H1 (cell line): ENCODE measurements around the gene GHRL. TPM values are rescaled to one million over a fixed set of nuclear protein-coding genes. Genes with fewer than 3 reads are reported as not detected.

ENCODE experiments used
- CTCF ChIA-PET: fragments of 300-600 bp; sonication (Branson Sonifier 250); formaldehyde crosslinking; loops from one replicate; lab custom pipeline; 2021; ENCODE audit not compliant: partially characterized antibody; lab: Charles Lee
- POLR2A ChIA-PET: fragments of 300-600 bp; sonication (Branson Sonifier 250); formaldehyde crosslinking; loops from one replicate; lab custom pipeline; 2021; ENCODE audit warnings: inconsistent platforms; ENCODE audit not compliant: partially characterized antibody; lab: Charles Lee
- DNase-seq, 2 experiments: peaks; one replicate each; pipeline versions ENCODE4 v3.0.0 to v3.0.0-alpha.2; 2010 to 2022; ENCODE audit warnings: low spot score in 2 of 2, low read depth in 1 of 2, mixed read lengths in 1 of 2
- FAIRE-seq: peaks from 2 replicates; lab custom pipeline; 2011; peaks lifted over from hg19 to GRCh38; lab: Jason Lieb, UNC
- H2AFZ ChIP-seq: 2 replicates; pipeline ENCODE4 v1.8.1; 2012; ENCODE audit warnings: low read length, inconsistent platforms
- H2AK5ac ChIP-seq: 2 replicates; pipeline ENCODE4 v1.6.1; 2013; ENCODE audit warnings: low read depth, low read length
- H2BK120ac ChIP-seq: replicated peaks from 2 replicates; pipeline ENCODE3; 2013; ENCODE audit warnings: low read depth, low read length, inconsistent platforms
- H2BK12ac ChIP-seq: 2 replicates; pipeline ENCODE4 v1.6.1; 2013; ENCODE audit warnings: low read depth, low read length
- H2BK15ac ChIP-seq: 2 replicates; pipeline ENCODE4 v1.6.1; 2013; ENCODE audit warnings: low read length
- H2BK20ac ChIP-seq: 2 replicates; pipeline ENCODE4 v1.6.1; 2013; ENCODE audit warnings: low read length
- H2BK5ac ChIP-seq: 2 replicates; pipeline ENCODE4 v1.6.1; 2013; ENCODE audit warnings: low read depth, low read length
- H3K14ac ChIP-seq: 2 replicates; pipeline ENCODE4 v1.6.1; 2013; ENCODE audit warnings: inconsistent platforms; ENCODE audit not compliant: insufficient read length
- H3K18ac ChIP-seq: 2 replicates; pipeline ENCODE4 v1.6.1; 2013; ENCODE audit warnings: low read length; ENCODE audit errors: extremely low read depth
- H3K23ac ChIP-seq: 2 replicates; pipeline ENCODE4 v1.6.1; 2013; ENCODE audit warnings: inconsistent platforms; ENCODE audit not compliant: insufficient read length
- H3K23me2 ChIP-seq: 2 replicates; pipeline ENCODE4 v1.6.1; 2013; ENCODE audit warnings: low read depth, low read length
- H3K27ac ChIP-seq: 2 replicates; pipeline ENCODE4 v1.6.1; 2011; ENCODE audit warnings: low read depth, low read length, inconsistent platforms
- H3K27me3 ChIP-seq, 4 experiments: replicated peaks in 1 of 4; 1 replicate in 1 of 4; 2 replicates in 3 of 4; pipeline versions ENCODE4 v1.6.1 to v1.8.1; 2011 to 2013; ENCODE audit warnings: low read length in 3 of 4, mild to moderate bottlenecking in 3 of 4, inconsistent platforms in 2 of 4, mixed read lengths in 2 of 4, moderate library complexity in 1 of 4; ENCODE audit not compliant: control insufficient read depth in 3 of 4, insufficient read depth in 3 of 4; ENCODE audit errors: extremely low read depth in 1 of 4
- H3K36me3 ChIP-seq, 4 experiments: 2 replicates each; pipeline versions ENCODE4 v1.6.1 to v1.8.1; 2011 to 2013; ENCODE audit warnings: mild to moderate bottlenecking in 4 of 4, low read length in 3 of 4, moderate library complexity in 2 of 4, control low read depth in 1 of 4, inconsistent platforms in 1 of 4; ENCODE audit not compliant: insufficient read depth in 4 of 4, control insufficient read depth in 2 of 4
- H3K4ac ChIP-seq: replicated peaks from 2 replicates; pipeline ENCODE3; 2013; ENCODE audit warnings: low read length, low read depth, mixed read lengths, inconsistent platforms; ENCODE audit not compliant: insufficient read length
- H3K4me1 ChIP-seq, 4 experiments: replicated peaks in 1 of 4; 1 replicate in 1 of 4; 2 replicates in 3 of 4; pipeline versions ENCODE4 v1.6.1 to v1.8.1; 2011 to 2013; ENCODE audit warnings: low read length in 3 of 4, inconsistent platforms in 2 of 4, mixed read lengths in 1 of 4; ENCODE audit not compliant: insufficient read depth in 4 of 4, control insufficient read depth in 3 of 4
- H3K4me2 ChIP-seq, 2 experiments: 2 replicates each; pipeline versions ENCODE4 v1.6.1 to v1.8.1; 2011 to 2013; ENCODE audit warnings: low read depth in 2 of 2, low read length in 2 of 2, control low read depth in 1 of 2, inconsistent platforms in 1 of 2, mild to moderate bottlenecking in 1 of 2; ENCODE audit not compliant: insufficient read depth in 1 of 2
- H3K4me3 ChIP-seq, 4 experiments: fragments of 200-600, 300-600 bp in 1 of 4; sonication (generic), shearing (Covaris generic), sonication (Bioruptor Twin) in 1 of 4; 2 replicates each; pipeline versions ENCODE4 v1.5.1 to v1.8.1; 2011 to 2016; ENCODE audit warnings: low read length in 4 of 4, low read depth in 3 of 4, control low read depth in 2 of 4, inconsistent platforms in 2 of 4, mild to moderate bottlenecking in 2 of 4, mixed read lengths in 1 of 4, moderate library complexity in 1 of 4; ENCODE audit not compliant: insufficient read depth in 2 of 4; ENCODE audit errors: extremely low read depth in 1 of 4
- H3K56ac ChIP-seq: replicated peaks from 2 replicates; pipeline ENCODE3; 2013; ENCODE audit warnings: low read depth, mild to moderate bottlenecking, mixed read lengths, low read length, inconsistent platforms; ENCODE audit not compliant: insufficient read length
- H3K79me1 ChIP-seq: 2 replicates; pipeline ENCODE4 v1.6.1; 2013; ENCODE audit warnings: low read depth, low read length, control low read depth
- H3K79me2 ChIP-seq, 2 experiments: 2 replicates each; pipeline versions ENCODE4 v1.6.1 to v1.8.1; 2012 to 2013; ENCODE audit warnings: low read length in 2 of 2, mild to moderate bottlenecking in 2 of 2, inconsistent platforms in 1 of 2; ENCODE audit not compliant: insufficient read depth in 2 of 2, control insufficient read depth in 1 of 2
- H3K9ac ChIP-seq, 4 experiments: replicated peaks in 1 of 4; 1 replicate in 1 of 4; 2 replicates in 3 of 4; pipeline versions ENCODE4 v1.6.1 to v1.8.1; 2011 to 2013; ENCODE audit warnings: low read depth in 3 of 4, low read length in 3 of 4, control low read depth in 2 of 4, mild to moderate bottlenecking in 2 of 4, moderate library complexity in 2 of 4, inconsistent platforms in 1 of 4; ENCODE audit errors: extremely low read depth in 1 of 4
- H3K9me3 ChIP-seq, 2 experiments: 2 replicates each; pipeline versions ENCODE4 v1.6.1 to v1.8.1; 2012 to 2013; ENCODE audit warnings: mild to moderate bottlenecking in 2 of 2, moderate library complexity in 2 of 2, control low read depth in 1 of 2, inconsistent platforms in 1 of 2, low read depth in 1 of 2, low read length in 1 of 2, mixed read lengths in 1 of 2; ENCODE audit not compliant: insufficient read depth in 2 of 2
- H4K20me1 ChIP-seq, 2 experiments: replicated peaks in 1 of 2; 2 replicates each; pipeline versions ENCODE3 to v1.8.1; 2011 to 2013; ENCODE audit warnings: inconsistent platforms in 2 of 2, low read length in 2 of 2, mild to moderate bottlenecking in 1 of 2; ENCODE audit not compliant: insufficient read depth in 2 of 2, control insufficient read depth in 1 of 2
- H4K5ac ChIP-seq: 2 replicates; pipeline ENCODE4 v1.6.1; 2013; ENCODE audit warnings: low read length, low read depth, mixed read lengths, inconsistent platforms; ENCODE audit not compliant: insufficient read length
- H4K8ac ChIP-seq: 2 replicates; pipeline ENCODE4 v1.8.0; 2013; ENCODE audit warnings: mild to moderate bottlenecking, moderate library complexity, low read length, inconsistent platforms; ENCODE audit not compliant: insufficient read depth; ENCODE audit errors: extremely low read depth
- H4K91ac ChIP-seq: replicated peaks from 2 replicates; pipeline ENCODE3; 2013; ENCODE audit warnings: low read length, mixed read lengths, inconsistent platforms; ENCODE audit not compliant: insufficient read length
- CEBPB ChIP-seq: IDR thresholded peaks from 2 replicates; pipeline ENCODE4 v1.6.1; 2012; ENCODE audit warnings: low read depth, low read length
- KDM1A ChIP-seq: fragments of 200-600, 300-600 bp; sonication (generic); IDR thresholded peaks from 2 replicates; pipeline ENCODE4 v1.7.1; 2016; ENCODE audit warnings: mild to moderate bottlenecking, low read length, borderline replicate concordance
- RFX5 ChIP-seq: IDR thresholded peaks from 2 replicates; pipeline ENCODE4 v1.6.1; 2011; ENCODE audit warnings: low read depth, low read length, improper control_type of control experiment, borderline replicate concordance
- ZNF274 ChIP-seq: IDR thresholded peaks from 2 replicates; pipeline ENCODE4 v1.7.0; 2012; ENCODE audit warnings: low read length, borderline replicate concordance; ENCODE audit errors: extremely low read depth
- WGBS, 2 experiments: shearing (Covaris generic) in 1 of 2; methylation state at CpG; one replicate each; pipeline versions ENCODE4 v1.1.6 to v1.1.7; 2013 to 2015; ENCODE audit warnings: low lambda C conversion rate in 2 of 2, mixed read lengths in 2 of 2, inconsistent platforms in 1 of 2, low coverage in 1 of 2, missing lambda C conversion rate in 1 of 2; ENCODE audit not compliant: insufficient replicate concordance in 2 of 2, insufficient coverage in 1 of 2, insufficient read length in 1 of 2; ENCODE audit errors: extremely low coverage in 1 of 2, missing lambda C conversion rate in 1 of 2; 5-methylcytosine and 5-hydroxymethylcytosine counted together
- polyA plus RNA-seq, 7 experiments: library from polyadenylated mRNA; depleted of rRNA in 3 of 7; stranded (reverse) in 5 of 7; unstranded in 2 of 7; fragments of >200 nt in 5 of 7; fragments of 200-250 nt in 2 of 7; gene quantifications; 1 replicate in 5 of 7; 2 replicates in 1 of 7; 4 replicates in 1 of 7; pipeline versions ENCODE4 v1.2.1 to v1.2.3, GENCODE V29; 2011 to 2013; ENCODE audit warnings: missing spikeins in 2 of 7, mixed read lengths in 2 of 7
- total RNA-seq: library from RNA; stranded (reverse); fragmentation: NEBNext Ultra II Directional; extraction: Animal tissue kit (Norgen Biotek cat#: 25700); gene quantifications from 2 replicates; pipeline ENCODE4 v1.2.1, GENCODE V29; 2021

Gene GHRL
- total and polyA plus RNA-seq, 2 of the 8 experiments (the other 6 are each of a cell fraction or from before 2014, with no cell fraction given), result 0.32 to 0.35 TPM

GRCh38 chr3:10253731-10254130, 39.0 kb downstream of the GHRL start:
- DNase-seq, result no peak
- POLR2A ChIA-PET, result interaction anchor here (1.2 kb wide), 1 partner anchor 10 kb away, joined by 4 read pairs; no protein-coding TSS in a partner anchor
- no peak overlapping the region for H3K4ac ChIP-seq
- H2BK12ac ChIP-seq, result no peak overlapping the region; the same call in 1 of the 2 replicates
- no peak overlapping the region for H4K8ac ChIP-seq
- no peak overlapping the region for H2AFZ ChIP-seq
- no peaks in the 10 kb centered on the region for H3K9me3 ChIP-seq
- peaks cover 0 to 6% of the 10 kb centered on the region in 2 experiments for H4K20me1 ChIP-seq
- peaks cover 0 to 7% (median 4%) of the 10 kb centered on the region in 4 experiments; a peak in 5 of 7 replicates for H3K4me1 ChIP-seq
- 94% methylated on average over 3 of the region's 3 CpGs; no CpG with 5 or more reads in 1 of the 2 experiments for WGBS, 2 experiments
- no peak overlapping the region for H3K4me3 ChIP-seq
- no peak overlapping the region for H3K14ac ChIP-seq
- no peak overlapping the region for H2BK20ac ChIP-seq
- H2BK15ac ChIP-seq, result no peak overlapping the region
- H3K27ac ChIP-seq, result no peak overlapping the region
- H3K4me2 ChIP-seq, result no peak overlapping the region
- H3K9ac ChIP-seq, result no peak overlapping the region; a peak in 1 of 7 replicates
- no peak overlapping the region for H3K23ac ChIP-seq
- no peak overlapping the region for H2BK120ac ChIP-seq
- no peak overlapping the region; the same call in 1 of the 2 replicates for H2BK5ac ChIP-seq
- H3K18ac ChIP-seq, result no peak overlapping the region
- H3K79me2 ChIP-seq, result peaks cover 0 to 54% of the 10 kb centered on the region in 2 experiments; a peak in 2 of 4 replicates
- no peak for FAIRE-seq
- no peaks in the 10 kb centered on the region for H3K27me3 ChIP-seq
- H4K5ac ChIP-seq, result no peak overlapping the region
- CTCF ChIA-PET, result interaction anchor here (3.0 kb wide), 1 partner anchor 10 kb away, joined by 11 read pairs; no protein-coding TSS in a partner anchor
- no peak overlapping the region for H2AK5ac ChIP-seq
- no peak overlapping the region for H4K91ac ChIP-seq
- H3K36me3 ChIP-seq, result peaks cover 4 to 18% (median 11%) of the 10 kb centered on the region in 4 experiments; a peak in 7 of 8 replicates
- H3K23me2 ChIP-seq, result peaks cover 11% of the 10 kb centered on the region; the same call in 1 of the 2 replicates
- H3K56ac ChIP-seq, result no peak overlapping the region
- H3K79me1 ChIP-seq, result peaks cover 25% of the 10 kb centered on the region
- TF ChIP-seq RFX5 (no peak), CEBPB (no peak), ZNF274 (no peak), KDM1A (no peak)
